Middle frontal gyrus (tissue), 1 donor: ENCODE measurements around the gene TAS1R1.

ENCODE experiments used
- DNase-seq: peaks from one replicate; pipeline ENCODE4 v3.0.0-alpha.2; 2015; ENCODE audit warnings: low spot score; ENCODE audit errors: extremely low spot score

TAS1R1 gene

DNA sequence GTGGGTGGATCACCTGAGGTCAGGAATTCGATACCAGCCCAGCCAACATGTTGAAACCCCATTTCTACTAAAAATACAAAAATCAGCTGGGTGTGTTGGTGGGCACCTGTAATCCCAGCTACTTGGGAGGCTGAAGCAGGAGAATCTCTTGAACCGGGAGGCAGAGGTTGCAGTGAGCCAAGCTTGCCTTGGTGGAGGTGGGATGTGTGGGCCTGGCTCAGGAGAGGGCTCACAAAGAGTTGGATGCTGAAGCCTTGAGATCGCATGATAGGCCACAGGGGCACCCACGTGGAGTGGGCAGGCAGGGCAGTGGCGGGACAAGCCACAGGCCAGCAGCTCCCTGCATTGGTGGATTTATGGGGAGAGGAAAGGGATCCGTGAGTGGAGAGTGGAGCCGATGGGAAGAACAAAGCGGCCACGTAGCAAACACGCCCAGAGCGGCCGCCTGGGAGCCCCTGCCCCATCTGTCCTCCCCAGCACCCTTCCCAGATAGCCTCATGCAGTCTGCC lies 73.9 kb downstream of the TAS1R1 start:
- DNase-seq = no peak
